ENCODE measurements around the gene OGDH. TPM values are rescaled to one million over a fixed set of nuclear protein-coding genes. Genes with fewer than 3 reads are reported as not detected.
"Not testable (repeated sequence)": the region's sequence is repeated elsewhere in the genome, so short reads cannot be mapped to it uniquely, and the experiment has no call there.

The OGDH gene
- total RNA-seq, 2 donors from 2014 or later: 123 to 132 TPM

DNA sequence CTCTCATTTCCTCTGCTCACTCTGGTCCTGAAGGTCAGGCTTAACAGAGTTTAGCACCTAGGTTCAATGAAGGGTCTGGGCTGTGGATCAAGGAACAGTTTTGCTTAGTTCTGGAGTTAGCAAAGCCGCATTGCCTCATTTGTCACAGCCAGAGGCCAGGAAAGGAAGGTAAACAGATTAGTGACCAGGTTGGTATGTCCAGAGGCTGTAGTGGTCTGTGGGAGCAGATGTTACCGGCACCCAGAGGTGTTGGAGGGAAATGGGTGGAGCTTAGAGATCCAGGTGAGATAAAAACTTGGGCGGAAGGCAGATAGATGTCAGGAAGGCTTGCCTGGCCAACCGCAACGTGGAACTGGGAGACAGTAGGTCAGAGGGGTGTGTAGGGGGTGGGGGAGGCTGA lies 105.6 kb downstream of the OGDH start:
- peak; percentile 45 for DNase-seq (ENCODE audit: low spot score)
- intact Hi-C loops (cut with DNase I): no loop called here

DNA sequence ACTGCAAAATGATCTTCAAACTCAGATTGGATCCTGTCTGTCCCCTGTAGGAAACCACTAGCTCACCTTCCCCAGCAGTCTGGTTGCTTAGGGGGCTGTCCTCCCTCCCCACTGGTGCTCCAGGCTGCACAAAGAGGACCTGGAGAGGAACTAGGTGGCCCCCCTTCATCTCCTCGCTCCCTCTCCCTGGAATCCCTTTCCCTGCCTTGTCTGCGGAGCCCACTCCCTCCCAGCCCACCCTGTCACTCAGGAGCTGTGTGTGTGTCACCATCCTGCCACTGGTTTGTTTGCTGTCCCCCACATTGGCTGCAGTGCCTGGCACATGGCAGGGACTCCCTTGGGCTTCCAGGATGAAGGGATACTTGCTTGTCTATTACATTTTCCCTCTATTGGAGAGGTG lies 106.7 kb downstream of the OGDH start:
- intact Hi-C loops (cut with DNase I): no loop called here
- DNase-seq (ENCODE audit: low spot score): peak; percentile 55

DNA sequence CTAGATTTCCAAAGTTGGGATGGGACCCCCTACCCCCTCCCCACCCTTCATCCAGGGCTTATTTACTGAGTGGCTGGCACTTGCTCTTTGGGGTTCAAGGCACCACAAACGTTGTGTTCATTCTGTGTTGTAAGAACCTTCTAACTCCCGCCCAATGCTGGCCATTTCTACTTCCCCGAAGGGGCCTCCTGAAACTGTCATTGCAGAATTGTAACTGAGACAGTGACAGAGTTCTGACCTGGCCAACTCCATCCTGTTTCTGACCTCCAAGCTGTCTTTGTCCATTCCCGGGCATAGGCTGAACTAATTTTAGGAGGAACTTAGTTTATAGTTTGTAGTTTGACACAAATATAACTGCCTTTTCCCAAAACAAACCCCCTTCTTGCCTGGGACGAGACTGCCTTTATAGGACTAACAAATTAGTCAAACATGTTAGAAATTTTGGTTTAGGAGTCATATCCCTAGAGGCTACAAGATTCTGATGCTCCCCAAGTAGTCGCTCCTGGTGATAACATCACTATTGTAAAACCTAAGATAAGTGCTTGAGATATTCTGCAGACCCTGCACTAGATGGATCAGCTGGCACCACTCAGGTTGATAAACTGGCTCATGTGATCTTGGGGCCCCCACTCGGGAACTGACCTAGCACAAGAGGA lies 107.4 kb downstream of the OGDH start:
- intact Hi-C loops (cut with DNase I): no loop called here
- peak; percentile 25 for DNase-seq (ENCODE audit: low spot score)

DNA sequence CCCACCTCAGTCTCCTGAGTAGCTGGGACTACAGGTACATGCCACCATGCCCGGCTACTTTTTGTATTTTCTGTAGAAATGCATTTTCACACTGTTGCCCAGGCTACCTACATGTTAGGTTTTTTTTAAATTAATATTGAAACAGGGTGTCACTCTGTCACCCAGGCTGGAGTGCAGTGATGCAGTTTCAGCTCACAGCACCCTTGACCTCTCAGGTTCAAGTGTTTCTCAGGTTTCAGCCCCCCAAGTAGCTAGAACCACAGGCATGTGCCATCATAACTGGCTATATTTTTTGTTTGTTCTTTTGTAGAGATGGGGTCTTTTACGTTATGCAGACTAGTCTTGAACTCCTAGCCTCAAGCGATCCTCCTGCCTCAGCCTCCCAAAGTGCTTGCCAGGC lies 109.8 kb downstream of the OGDH start:
- intact Hi-C loops (cut with DNase I): no loop called here
- DNase-seq (ENCODE audit: low spot score): no peak

DNA sequence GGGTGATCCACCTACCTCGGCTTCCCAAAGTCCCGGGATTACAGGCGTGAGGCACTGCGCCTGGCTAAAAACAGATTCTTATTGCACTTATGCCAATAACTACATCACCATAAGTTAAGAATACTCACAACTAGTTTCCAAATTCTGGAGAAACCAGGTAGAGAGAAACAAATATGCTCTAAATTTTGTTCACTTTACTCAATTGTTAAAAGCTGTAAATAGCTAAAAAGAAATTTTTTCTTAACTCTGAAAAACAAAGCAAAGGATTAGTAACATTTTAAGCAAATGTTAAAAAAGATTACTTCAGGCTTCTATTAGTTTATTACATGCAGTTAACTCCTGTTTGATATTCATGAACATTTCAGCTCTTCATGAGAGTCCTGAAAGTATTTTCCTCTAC lies 113.9 kb downstream of the OGDH start:
- intact Hi-C loops (cut with DNase I): no loop called here
- no peak for DNase-seq (ENCODE audit: low spot score)

DNA sequence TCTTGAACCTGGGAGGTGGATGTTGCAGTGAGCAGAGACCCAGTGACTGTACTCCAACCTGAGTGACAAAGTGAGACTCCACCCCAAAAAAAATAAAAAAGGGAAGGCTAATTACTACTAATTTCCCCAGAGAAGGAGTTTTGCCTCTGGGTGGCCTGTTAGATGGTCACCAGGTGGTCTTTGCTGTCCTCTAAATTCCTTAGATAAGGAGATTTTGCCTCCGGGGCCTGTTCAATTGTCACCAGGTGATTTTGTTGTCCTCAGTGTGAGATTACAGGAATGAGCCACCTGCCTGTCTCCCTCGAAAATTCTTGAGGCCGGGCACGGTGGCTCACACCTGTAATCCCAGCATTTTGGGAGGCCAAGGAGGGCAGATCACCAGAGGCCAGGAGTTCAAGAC lies 117.8 kb downstream of the OGDH start:
- intact Hi-C loops (cut with DNase I): no loop called here
- DNase-seq (ENCODE audit: low spot score): peak; percentile 3

DNA sequence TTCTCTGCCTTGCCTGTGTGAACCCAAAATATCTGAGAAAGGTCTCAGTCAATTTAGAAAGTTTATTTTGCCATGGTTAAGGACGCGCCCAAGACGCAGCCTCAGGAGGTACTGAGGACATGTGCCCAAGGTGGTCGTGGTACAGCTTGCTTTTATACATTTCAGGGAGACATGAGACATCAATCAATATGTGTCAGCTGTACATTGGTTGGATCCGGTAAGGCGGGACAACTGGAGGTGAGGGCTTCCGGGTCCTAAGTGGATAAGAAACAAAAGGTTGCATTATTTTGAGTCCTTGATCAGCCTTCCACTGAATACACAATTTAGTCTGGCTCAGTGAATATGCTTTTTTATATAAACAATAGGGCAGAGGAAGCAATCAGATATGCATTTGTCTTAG lies 119.8 kb downstream of the OGDH start:
- peak; percentile 31 for DNase-seq (ENCODE audit: low spot score)
- intact Hi-C loops (cut with DNase I): not testable (repeated sequence)

DNA sequence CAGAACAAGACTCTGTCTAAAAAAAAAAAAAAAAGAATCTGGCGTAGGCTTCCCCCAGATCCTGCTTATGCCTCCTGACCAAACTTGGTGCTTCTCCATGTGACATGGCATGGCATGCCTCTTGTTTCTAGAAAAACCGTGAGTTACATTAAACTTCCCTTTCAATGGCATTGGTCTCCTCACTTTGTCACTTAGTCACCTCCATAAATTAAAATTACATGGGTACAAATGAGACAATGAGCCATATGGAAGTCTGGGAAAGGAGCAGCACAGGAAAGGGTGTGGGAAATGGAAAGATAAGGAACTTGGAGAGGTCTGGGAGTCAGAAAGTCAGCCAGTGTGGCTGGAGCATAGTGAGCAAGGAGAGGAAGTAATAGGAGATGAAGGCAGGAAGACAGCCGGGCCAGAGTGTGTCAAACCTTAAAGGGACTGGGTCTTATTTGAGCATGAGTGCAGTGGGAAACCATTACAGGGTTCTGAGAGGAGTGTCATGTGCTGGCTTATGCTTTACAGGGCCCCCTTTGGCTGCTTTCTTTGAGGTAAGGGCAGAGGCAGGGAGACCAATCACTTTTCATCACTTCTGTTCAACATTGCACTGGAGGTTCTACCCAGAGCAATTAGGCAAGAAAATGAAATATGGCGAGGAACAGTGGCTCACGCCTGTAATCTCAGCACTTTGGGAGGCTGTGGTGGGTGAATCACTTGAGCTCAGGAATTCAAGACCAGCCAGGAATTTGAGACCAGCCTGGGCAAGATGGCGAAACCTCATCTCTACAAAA lies 120.9 kb downstream of the OGDH start:
- intact Hi-C loops (cut with DNase I): no loop called here
- peak; percentile 69 for DNase-seq (ENCODE audit: low spot score)

DNA sequence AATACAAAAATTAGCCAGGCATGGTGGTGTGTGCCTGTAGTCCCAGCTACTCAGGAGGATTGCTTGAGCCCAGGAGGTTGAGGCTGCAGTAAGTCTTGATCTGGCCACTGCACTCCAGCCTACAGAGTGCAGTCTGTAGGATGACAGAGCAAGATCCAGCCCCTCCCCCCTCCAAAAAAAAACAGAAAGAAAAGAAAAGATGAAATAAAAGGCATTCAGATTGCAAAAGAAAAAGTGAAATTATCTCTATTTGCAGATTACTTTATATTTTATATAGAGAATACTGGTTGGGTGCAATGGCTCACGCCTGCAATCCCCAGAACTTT lies 121.5 kb downstream of the OGDH start:
- no peak for DNase-seq (ENCODE audit: low spot score)
- intact Hi-C loops (cut with DNase I): no loop called here

DNA sequence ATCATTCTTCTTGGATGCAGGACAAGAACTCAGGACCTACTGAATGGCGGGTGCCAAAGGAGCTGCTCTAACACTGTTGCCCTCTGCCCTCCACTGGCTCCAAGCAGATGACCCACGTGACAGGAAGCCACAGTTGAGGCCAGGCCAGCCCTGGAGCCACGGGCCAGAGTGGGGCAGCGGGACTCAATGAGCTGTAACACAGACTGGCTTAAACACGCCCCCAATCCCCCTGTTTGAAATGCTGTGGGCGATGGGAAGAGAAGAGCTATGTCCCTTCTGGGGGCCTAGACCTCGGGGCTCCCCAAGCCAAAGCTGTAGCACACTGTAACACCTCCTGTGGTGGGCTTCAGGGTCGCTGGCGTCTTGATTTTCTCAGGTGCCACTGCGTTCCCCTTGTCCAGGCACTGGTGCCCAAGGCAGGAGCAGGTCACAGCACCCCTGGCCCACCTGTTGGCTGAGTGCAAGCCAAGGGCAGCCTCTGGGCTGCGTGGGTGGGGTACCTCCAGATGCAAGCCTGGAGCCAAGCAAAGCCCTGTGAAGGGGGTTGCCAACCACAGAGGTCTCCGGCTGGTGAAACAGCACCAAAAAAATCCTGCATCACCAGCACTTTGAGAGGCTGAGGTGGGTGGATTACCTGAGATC lies 123.6 kb downstream of the OGDH start:
- intact Hi-C loops (cut with DNase I): no loop called here

DNA sequence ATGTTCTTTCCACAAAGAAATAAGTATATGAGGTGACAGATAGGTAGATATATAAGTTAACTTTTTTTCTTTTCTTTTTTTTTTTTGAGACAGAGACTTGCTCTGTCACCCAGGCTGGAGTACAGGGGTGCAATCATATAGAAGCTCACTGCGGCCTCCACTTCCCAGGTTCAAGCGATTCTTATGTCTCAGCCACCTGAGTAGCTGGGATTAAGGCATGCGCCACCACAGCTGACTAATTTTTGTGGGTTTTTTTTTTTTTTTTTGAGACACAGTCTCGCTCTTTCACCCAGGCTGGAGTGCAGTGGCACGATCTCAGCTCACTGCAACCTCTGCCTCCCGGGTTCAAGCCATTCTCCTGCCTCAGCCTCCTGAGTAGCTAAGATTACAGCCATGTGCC lies 126.5 kb downstream of the OGDH start:
- DNase-seq (ENCODE audit: low spot score); intact Hi-C loops (cut with DNase I): not testable (repeated sequence)

More for the DNA sequence above, 123.6 kb downstream of the OGDH start:
- DNase-seq (ENCODE audit: low spot score): peak; percentile 78

DNA sequence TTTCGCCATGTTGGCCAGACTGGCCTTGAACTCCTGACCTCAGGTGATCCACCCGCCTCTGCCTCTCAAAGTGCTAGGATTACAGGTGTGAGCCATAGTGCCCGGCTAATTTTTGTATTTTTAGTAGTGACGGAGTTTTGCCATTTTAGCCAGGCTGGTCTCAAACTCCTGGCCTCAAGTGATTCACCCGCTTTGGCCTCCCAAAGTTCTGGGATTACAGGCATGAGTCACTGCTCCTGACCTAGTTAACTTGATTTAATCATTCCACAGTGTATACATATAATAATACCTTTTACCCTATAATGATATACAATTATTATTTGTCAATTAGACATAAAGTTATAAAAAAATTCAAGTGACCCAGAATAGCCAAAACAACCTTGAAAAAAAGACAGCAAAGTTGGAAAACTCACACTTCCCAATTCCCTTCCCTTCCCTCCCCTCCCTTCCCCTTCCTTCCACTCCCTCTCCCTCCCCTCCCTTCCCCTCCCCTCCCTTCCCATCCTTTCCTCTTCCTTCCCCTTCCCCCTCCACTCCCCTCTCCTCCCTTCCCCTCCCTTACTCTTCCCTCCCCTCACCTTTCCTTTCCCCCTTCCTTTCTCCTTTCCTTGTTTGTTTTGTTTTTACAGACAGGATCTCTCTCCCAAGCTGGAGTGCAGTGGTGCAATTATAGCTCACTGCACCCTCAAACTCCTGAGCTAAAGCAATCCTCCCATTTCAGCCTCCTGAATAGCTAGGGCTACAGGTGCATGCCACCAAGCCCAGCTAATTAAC lies 127.5 kb downstream of the OGDH start:
- intact Hi-C loops (cut with DNase I): no loop called here
- peak; percentile 6 for DNase-seq (ENCODE audit: low spot score)

DNA sequence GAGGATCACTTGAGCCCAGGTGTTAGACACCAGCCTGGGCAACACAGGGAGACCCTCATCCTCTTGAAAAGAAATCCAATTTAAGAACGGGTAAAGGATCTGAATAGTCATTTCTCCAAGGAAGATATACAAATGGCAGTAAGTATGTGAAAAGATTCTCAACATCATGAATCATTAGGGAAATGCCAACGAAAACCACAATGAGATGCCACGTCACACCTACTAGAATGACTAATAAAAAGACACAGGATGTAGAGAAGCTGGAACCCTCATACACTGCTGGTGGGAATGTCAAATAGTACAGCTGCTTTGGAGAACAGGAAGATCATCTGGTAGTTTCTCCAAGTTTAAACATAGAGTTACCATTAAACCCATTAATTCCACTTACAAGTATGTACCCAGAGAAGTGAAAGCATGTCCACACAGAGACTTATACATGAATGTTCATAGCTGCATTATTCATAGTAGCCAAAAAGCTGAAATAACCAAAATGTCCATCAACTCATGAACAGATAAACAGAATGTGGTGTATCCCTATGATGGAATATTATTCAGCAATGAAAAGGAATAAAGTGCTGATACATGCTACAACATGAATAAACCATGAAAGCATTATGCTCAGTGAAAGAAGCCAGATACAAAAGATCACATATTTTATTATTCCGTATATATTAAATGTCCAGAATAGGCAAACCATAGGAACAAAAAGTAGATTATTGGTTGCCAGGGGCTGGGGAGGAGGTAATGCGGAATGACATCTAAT lies 129.2 kb downstream of the OGDH start:
- intact Hi-C loops (cut with DNase I): no loop called here
- peak; percentile 10 for DNase-seq (ENCODE audit: low spot score)

DNA sequence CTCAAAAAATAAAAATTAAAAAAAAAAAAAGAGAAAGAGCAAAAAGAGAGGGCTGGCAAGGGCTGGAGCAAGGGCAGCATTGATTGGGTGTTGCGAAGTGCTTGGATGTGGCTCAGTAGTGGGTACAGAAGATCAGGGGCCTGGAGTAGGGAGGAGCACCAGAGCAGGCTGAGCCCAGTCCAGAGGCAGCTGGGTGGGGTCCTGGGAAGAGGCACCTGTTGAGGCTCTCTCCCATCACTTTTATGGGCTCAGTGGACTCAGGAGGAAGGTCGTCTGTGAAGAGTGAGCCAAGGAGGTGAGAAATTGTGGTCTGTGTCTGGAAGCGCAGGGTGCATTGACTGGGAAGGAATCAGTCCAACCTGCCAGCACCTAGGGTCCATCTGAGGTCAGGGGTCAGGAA lies 130.5 kb downstream of the OGDH start:
- DNase-seq (ENCODE audit: low spot score): peak; percentile 12
- intact Hi-C loops (cut with DNase I): no loop called here

DNA sequence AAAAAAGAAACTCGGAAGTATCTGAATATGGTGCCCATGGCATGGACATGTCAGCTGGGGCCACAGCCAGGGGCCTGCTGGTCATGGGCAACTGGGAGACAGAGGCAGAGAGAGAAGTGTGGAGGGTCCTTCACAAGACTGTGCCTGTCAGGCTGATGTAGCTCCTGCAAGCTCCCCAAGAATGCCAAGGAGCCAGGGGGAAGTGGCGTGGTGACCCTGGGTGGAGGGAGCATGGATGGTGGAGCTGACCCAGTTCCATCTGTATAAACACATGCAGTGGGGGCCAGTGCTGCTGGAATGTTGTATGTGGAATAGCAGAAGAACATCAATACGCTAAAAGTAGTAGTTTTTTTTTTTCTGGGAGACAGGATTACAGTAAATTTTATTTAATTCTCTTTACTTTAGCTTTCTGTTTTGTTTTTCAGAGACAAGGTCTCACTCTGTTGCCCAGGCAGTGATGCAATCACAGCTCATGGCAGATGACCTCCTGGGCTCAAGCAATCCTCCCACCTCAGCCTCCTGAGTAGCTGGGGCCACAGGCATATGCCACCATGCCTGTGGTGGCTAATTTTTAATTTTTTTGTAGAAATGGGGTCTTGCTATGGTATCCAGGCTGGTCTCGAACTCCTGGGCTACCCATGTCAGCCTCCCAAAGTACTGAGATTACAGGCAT lies 131.8 kb downstream of the OGDH start:
- DNase-seq (ENCODE audit: low spot score): peak; percentile 54
- intact Hi-C loops (cut with DNase I): no loop called here

DNA sequence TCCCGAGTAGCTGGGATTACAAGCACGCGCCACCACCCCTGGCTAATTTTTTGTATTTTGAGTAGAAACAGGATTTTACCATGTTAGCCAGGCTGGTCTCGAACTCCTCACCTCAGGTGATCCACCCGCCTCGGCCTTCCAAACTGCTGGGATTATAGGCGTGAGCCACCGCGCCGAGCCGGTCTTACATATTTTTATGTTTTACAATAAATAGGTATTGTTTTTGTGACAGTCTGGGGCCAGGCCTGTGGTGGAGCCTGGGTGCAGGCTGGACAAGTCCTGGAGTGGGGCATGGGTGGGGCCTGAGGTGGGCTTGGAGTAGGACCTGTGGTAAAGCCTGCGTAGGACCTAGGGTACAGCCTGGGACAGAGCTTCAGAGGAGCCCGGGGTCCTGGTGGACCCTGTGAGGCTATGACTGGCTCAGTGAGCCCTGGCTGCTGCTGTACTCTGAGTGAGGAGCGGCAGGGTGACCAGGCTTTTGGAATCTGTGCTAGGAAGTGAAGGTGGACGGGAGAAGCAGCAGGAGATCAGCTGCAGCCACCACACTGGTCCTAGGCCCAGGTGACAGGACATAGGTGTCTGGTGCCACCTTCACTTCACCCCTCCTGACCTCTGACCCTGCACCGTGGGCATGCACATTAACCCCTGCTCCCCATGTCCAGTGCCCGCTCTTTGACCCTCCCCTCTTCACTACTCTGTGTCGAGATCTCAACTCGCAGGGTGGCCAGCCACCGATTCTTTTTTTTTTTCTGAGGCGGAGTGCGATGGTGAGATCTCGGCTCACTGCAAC lies 132.6 kb downstream of the OGDH start:
- intact Hi-C loops (cut with DNase I): no loop called here
- DNase-seq (ENCODE audit: low spot score): peak; percentile 77

DNA sequence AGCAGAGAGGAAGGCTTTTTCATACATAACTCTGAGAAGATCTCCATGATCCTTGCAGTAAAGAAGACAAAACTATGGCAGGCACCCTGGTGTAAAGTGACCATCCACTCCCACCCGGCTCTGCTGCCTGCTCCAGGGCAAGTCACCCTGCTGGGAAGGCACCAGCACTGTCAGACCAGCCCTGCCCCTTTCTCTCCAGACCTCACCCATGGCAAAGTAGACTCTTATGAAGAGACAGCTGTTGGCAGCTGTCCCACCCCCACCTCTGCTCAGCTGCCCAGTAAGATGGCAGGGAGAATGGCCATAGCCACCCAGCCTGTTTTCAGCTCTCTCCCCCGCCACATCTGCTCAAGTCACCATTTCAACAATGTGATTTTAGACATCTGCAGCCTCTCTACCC lies 133.6 kb downstream of the OGDH start:
- DNase-seq (ENCODE audit: low spot score): peak; percentile 72
- intact Hi-C loops (cut with DNase I): no loop called here

DNA sequence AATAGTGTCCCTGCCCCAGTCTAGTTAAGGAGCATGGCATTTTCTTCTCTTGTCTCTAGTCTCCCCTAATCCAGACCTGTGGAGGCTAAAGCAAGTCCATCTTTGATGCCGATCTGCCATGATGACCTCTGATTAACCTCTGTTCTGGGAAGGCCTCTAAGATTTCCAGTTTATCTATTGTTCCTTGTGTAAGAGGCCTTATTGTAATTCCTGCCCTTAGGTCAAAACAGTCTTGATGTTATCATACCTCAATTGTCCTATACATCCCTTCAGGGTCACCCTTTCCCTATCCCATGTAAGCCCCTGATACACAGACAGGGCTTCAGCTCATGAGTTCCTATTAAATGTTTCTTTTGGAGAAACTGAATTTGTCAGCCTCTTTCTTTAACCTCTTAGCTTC lies 137.3 kb downstream of the OGDH start:
- intact Hi-C loops (cut with DNase I): no loop called here
- DNase-seq (ENCODE audit: low spot score): no peak

Measured in posterior vena cava (tissue), 2 donors.